KMS-11 (cell line): Measurements from ENCODE around the gene ANXA1.

ENCODE experiments used
- H2AFZ ChIP-seq: fragments of 200-600 bp; sonication (generic); 2 replicates; pipeline ENCODE4 v1.6.1; 2016; ENCODE audit warnings: antibody characterized with exemption, mixed run types, low read depth
- H3K27ac ChIP-seq: fragments of 200-600 bp; sonication (generic); 2 replicates; pipeline ENCODE4 v1.6.1; 2016; ENCODE audit warnings: mild to moderate bottlenecking, mixed run types
- H3K27me3 ChIP-seq: fragments of 200-600 bp; sonication (generic); 2 replicates; pipeline ENCODE4 v1.6.1; 2017; ENCODE audit warnings: mild to moderate bottlenecking, low read depth, mixed run types, moderate library complexity; ENCODE audit not compliant: insufficient read depth
- H3K36me3 ChIP-seq: fragments of 200-600 bp; sonication (generic); 2 replicates; pipeline ENCODE4 v1.6.1; 2017; ENCODE audit warnings: mild to moderate bottlenecking, mixed run types; ENCODE audit not compliant: insufficient read depth
- H3K4me1 ChIP-seq: fragments of 200-600 bp; sonication (generic); 2 replicates; pipeline ENCODE4 v1.6.1; 2016; ENCODE audit warnings: mild to moderate bottlenecking, low read depth, mixed run types; ENCODE audit not compliant: poor library complexity, severe bottlenecking
- H3K4me2 ChIP-seq: fragments of 200-600 bp; sonication (generic); 2 replicates; pipeline ENCODE4 v1.7.0; 2016; ENCODE audit warnings: mild to moderate bottlenecking, mixed run types
- H3K4me3 ChIP-seq: fragments of 200-600 bp; sonication (generic); IDR thresholded peaks from 2 replicates; pipeline ENCODE4 v1.6.1; 2017; ENCODE audit warnings: low read depth, low read length, mixed read lengths; ENCODE audit not compliant: insufficient read depth
- H3K79me2 ChIP-seq: fragments of 200-600 bp; sonication (generic); 2 replicates; pipeline ENCODE4 v1.6.1; 2016; ENCODE audit warnings: low read depth, mixed run types; ENCODE audit not compliant: insufficient read depth
- H3K9ac ChIP-seq: fragments of 200-600 bp; sonication (generic); 2 replicates; pipeline ENCODE4 v1.6.1; 2016; ENCODE audit warnings: mild to moderate bottlenecking, mixed run types
- H4K20me1 ChIP-seq: fragments of 200-600 bp; sonication (generic); 2 replicates; pipeline ENCODE4 v1.6.1; 2016; ENCODE audit warnings: mild to moderate bottlenecking, mixed run types; ENCODE audit not compliant: insufficient read depth
- TF ChIP-seq, protein P1 (sequence below): fragments of 200-600 bp; sonication (generic); conservative IDR thresholded peaks from 2 replicates; pipeline ENCODE4 v1.6.1; 2017; ENCODE audit warnings: low read depth, mild to moderate bottlenecking, antibody characterized with exemption, low read length, moderate library complexity, mixed read lengths

ANXA1 gene

DNA sequence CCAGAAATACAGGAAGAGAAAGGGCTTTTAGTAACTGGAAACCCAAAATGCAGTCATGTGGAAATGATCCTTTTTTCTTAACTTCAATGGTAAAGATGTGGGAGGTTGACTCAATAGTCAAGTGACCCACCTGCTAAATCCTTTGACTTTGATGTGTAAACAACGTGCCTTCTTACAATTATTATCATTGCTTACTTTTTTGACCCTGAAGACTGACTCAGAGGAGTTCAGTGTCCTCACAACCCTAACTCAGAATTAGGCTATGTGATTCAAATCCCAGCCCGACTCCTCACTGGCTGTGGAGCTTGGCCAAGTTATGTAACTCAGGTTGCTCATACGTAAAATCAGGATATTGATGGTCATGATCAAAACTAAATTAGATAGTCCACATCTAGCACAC lies 27.9 kb downstream of the ANXA1 start:
- Histone ChIP-seq H3K4me1 (peaks cover 3% of the 10 kb centered on the region), H2AFZ (no peak overlapping the region), H3K9ac (no peak overlapping the region), H3K4me2 (no peak overlapping the region), H3K36me3 (no peaks in the 10 kb centered on the region), H3K27me3 (no peaks in the 10 kb centered on the region), H3K27ac (no peak overlapping the region), H3K79me2 (no peaks in the 10 kb centered on the region), H3K4me3 (no peak overlapping the region), H4K20me1 (no peaks in the 10 kb centered on the region)
- TF ChIP-seq, protein P1, sequence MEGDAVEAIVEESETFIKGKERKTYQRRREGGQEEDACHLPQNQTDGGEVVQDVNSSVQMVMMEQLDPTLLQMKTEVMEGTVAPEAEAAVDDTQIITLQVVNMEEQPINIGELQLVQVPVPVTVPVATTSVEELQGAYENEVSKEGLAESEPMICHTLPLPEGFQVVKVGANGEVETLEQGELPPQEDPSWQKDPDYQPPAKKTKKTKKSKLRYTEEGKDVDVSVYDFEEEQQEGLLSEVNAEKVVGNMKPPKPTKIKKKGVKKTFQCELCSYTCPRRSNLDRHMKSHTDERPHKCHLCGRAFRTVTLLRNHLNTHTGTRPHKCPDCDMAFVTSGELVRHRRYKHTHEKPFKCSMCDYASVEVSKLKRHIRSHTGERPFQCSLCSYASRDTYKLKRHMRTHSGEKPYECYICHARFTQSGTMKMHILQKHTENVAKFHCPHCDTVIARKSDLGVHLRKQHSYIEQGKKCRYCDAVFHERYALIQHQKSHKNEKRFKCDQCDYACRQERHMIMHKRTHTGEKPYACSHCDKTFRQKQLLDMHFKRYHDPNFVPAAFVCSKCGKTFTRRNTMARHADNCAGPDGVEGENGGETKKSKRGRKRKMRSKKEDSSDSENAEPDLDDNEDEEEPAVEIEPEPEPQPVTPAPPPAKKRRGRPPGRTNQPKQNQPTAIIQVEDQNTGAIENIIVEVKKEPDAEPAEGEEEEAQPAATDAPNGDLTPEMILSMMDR: no peak

DNA sequence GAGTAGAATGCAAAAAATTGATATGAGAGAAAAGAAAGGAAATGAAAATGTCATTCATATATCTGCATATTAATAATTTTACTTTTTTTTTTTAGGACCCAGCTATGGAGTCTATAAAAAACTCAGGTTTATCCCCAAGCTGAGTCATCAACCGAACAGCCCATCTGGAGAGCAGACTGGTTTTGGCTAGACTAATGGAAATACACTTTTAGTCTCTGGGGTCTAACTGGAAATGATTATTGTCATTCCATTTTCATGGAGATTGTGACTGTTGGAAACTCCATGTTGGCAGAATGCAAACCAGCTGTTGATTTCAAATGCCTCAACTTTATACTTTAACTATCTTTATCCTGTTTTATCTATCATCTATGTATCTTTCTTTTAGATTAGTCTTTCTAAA lies 28.7 kb downstream of the ANXA1 start:
- Histone ChIP-seq H3K79me2 (no peaks in the 10 kb centered on the region), H2AFZ (no peak overlapping the region), H3K27me3 (no peaks in the 10 kb centered on the region), H3K27ac (no peak overlapping the region), H3K36me3 (no peaks in the 10 kb centered on the region), H4K20me1 (no peaks in the 10 kb centered on the region), H3K4me1 (peaks cover 3% of the 10 kb centered on the region), H3K9ac (no peak overlapping the region), H3K4me2 (no peak overlapping the region), H3K4me3 (no peak overlapping the region)
- TF ChIP-seq, protein P1: no peak

DNA sequence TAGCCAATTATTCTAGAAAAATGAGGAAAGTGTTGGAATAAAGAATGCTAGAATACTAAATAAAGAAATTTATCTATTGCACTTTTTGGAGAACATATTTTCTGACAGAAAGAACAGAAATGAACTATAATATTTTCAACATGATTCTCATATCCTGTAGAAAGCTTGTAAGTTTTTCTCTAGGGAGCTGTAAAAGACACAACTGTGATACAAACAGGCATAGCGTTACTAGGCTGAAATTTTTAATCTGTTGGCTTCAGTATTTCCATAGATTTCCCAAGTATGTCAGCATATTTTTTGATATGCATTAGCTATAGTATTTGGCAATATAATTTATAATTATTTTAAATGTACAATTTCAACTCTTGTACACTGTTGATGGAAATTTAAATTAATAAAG lies 31.3 kb downstream of the ANXA1 start:
- TF ChIP-seq, protein P1: no peak
- no peaks in the 10 kb centered on the region for H3K27me3 ChIP-seq
- no peaks in the 10 kb centered on the region for H4K20me1 ChIP-seq
- H3K27ac ChIP-seq: no peak overlapping the region
- H3K36me3 ChIP-seq: no peaks in the 10 kb centered on the region
- no peak overlapping the region for H3K4me2 ChIP-seq
- H3K9ac ChIP-seq: no peak overlapping the region
- peaks cover 3% of the 10 kb centered on the region for H3K4me1 ChIP-seq
- H2AFZ ChIP-seq: no peak overlapping the region
- no peak overlapping the region for H3K4me3 ChIP-seq
- no peaks in the 10 kb centered on the region for H3K79me2 ChIP-seq

DNA sequence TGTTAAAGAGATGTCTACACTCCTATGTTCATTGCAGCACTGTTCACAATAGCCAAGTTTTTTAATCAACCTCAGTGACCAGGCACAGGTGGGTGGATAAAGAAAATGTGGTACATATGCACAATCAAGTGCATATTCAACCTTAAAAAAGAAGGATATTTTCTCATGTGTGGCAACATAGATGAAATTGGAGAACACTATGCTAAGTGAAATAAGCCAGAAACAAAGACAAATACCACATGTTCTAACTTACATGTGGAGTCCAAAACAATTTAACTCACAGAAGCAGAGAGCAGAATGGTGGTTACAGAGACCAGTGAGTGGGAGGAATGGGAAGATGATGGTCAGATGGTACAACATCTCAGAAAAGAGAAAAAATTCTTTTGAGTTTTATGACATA lies 31.8 kb downstream of the ANXA1 start:
- Histone ChIP-seq H3K4me1 (peaks cover 3% of the 10 kb centered on the region), H3K9ac (no peak overlapping the region), H4K20me1 (no peaks in the 10 kb centered on the region), H2AFZ (no peak overlapping the region), H3K36me3 (no peaks in the 10 kb centered on the region), H3K27ac (no peak overlapping the region), H3K4me2 (no peak overlapping the region), H3K79me2 (no peaks in the 10 kb centered on the region), H3K4me3 (no peak overlapping the region), H3K27me3 (no peaks in the 10 kb centered on the region)
- TF ChIP-seq, protein P1: no peak
